Measurements from ENCODE around the gene SMARCD3. TPM values are rescaled to one million over a fixed set of nuclear protein-coding genes. Genes with fewer than 3 reads are reported as not detected.

Gene SMARCD3
- polyA plus RNA-seq, 1 donor from 2014 or later: 199 TPM

DNA sequence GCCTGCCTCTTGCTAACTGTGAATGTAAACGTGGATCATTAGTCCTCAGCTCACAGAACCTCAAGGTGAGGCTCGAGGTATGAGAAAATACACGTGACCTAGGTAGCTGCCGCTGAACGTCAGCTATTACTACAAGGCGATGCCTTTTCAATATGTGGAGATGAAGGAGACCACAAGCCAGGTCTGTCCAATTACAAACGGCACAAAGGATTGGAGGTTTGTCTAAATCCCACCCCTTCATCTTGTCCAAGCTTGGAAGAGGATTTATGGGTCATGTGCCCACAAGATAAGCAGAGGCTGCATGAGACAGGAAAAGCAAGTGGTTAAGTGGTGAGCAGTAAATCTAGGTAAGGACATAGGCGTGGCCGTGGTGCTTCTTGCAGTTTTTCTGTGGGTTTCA, 41.6 kb downstream of the SMARCD3 start:
- Histone ChIP-seq H3K4me3 (ENCODE audit: low read length) (no peak overlapping the region), H3K9ac (ENCODE audit: low read length) (no peak overlapping the region), H3K36me3 (ENCODE audit: insufficient read depth, low read length) (no peaks in the 10 kb centered on the region), H3K79me2 (replicated peaks; ENCODE audit: insufficient read depth, low read length) (no peaks in the 10 kb centered on the region), H3K9me3 (ENCODE audit: low read length) (no peaks in the 10 kb centered on the region), H3K27me3 (ENCODE audit: insufficient read depth, low read depth, low read length) (no peaks in the 10 kb centered on the region), H3F3A (ENCODE audit: insufficient read depth, low read length, poor library complexity, severe bottlenecking) (no peaks in the 10 kb centered on the region), H4K20me1 (ENCODE audit: insufficient read depth) (no peaks in the 10 kb centered on the region), H2AFZ (ENCODE audit: low read depth, low read length) (no peak overlapping the region), H3K9me2 (ENCODE audit: insufficient read depth, low read length) (no peaks in the 10 kb centered on the region), H3K4me2 (ENCODE audit: low read length) (no peak overlapping the region), H3K27ac (ENCODE audit: low read length) (no peak overlapping the region)
- no peak for TF ChIP-seq TAF1 (IDR thresholded peaks at IDR 0.05; ENCODE audit: low read depth)
- TF ChIP-seq EP300 (conservative IDR thresholded peaks at IDR 0.05; ENCODE audit: poor library complexity, severe bottlenecking): no peak
- TF ChIP-seq MXI1 (conservative IDR thresholded peaks at IDR 0.05; ENCODE audit: poor library complexity, severe bottlenecking): no peak
- no peak for TF ChIP-seq REST (IDR thresholded peaks at IDR 0.05; ENCODE audit: borderline replicate concordance)
- TF ChIP-seq POLR2AphosphoS5 (IDR thresholded peaks at IDR 0.05): no peak
- no peak for TF ChIP-seq EZH2 (IDR thresholded peaks at IDR 0.05; ENCODE audit: borderline replicate concordance, insufficient read depth, low read length, poor library complexity, severe bottlenecking)
- TF ChIP-seq SMC3 (conservative IDR thresholded peaks at IDR 0.05; ENCODE audit: poor library complexity): no peak
- TF ChIP-seq RAD21 (conservative IDR thresholded peaks at IDR 0.05): no peak
- TF ChIP-seq CTCF (IDR thresholded peaks at IDR 0.05; ENCODE audit: poor library complexity, severe bottlenecking): no peak

- no peaks in the 10 kb centered on the region for H3K36me3 ChIP-seq (ENCODE audit: insufficient read depth, low read length)
- no peak overlapping the region for H3K4me2 ChIP-seq (ENCODE audit: low read length)
- no peaks in the 10 kb centered on the region for H3K79me2 ChIP-seq (replicated peaks; ENCODE audit: insufficient read depth, low read length)
- H2AFZ ChIP-seq (ENCODE audit: low read depth, low read length): no peak overlapping the region
- no peaks in the 10 kb centered on the region for H4K20me1 ChIP-seq (ENCODE audit: insufficient read depth)
- H3K4me3 ChIP-seq (ENCODE audit: low read length): no peak overlapping the region
- no peaks in the 10 kb centered on the region for H3K27me3 ChIP-seq (ENCODE audit: insufficient read depth, low read depth, low read length)
- H3K9ac ChIP-seq (ENCODE audit: low read length): no peak overlapping the region
- H3K9me3 ChIP-seq (ENCODE audit: low read length): no peaks in the 10 kb centered on the region
- no peaks in the 10 kb centered on the region for H3K9me2 ChIP-seq (ENCODE audit: insufficient read depth, low read length)
- no peaks in the 10 kb centered on the region for H3F3A ChIP-seq (ENCODE audit: insufficient read depth, low read length, poor library complexity, severe bottlenecking)
- no peak overlapping the region for H3K27ac ChIP-seq (ENCODE audit: low read length)
- TF ChIP-seq MXI1 (conservative IDR thresholded peaks at IDR 0.05; ENCODE audit: poor library complexity, severe bottlenecking) (no peak), EP300 (conservative IDR thresholded peaks at IDR 0.05; ENCODE audit: poor library complexity, severe bottlenecking) (no peak), POLR2AphosphoS5 (IDR thresholded peaks at IDR 0.05) (no peak), REST (IDR thresholded peaks at IDR 0.05; ENCODE audit: borderline replicate concordance) (no peak), CTCF (IDR thresholded peaks at IDR 0.05; ENCODE audit: poor library complexity, severe bottlenecking) (no peak), SMC3 (conservative IDR thresholded peaks at IDR 0.05; ENCODE audit: poor library complexity) (no peak), RAD21 (conservative IDR thresholded peaks at IDR 0.05) (no peak), EZH2 (IDR thresholded peaks at IDR 0.05; ENCODE audit: borderline replicate concordance, insufficient read depth, low read length, poor library complexity, severe bottlenecking) (no peak), TAF1 (IDR thresholded peaks at IDR 0.05; ENCODE audit: low read depth) (no peak)
These were observed 42.8 kb downstream of the SMARCD3 start for GRCh38 chr7:151205730-151206129.
